GM10266 (cell line): ENCODE measurements around the gene MAVS.
A peak's percentile ranks its signal among the peaks of the same experiment; 100 is the strongest.

Experiments
- DNase-seq: peaks from one replicate; pipeline ENCODE4 v3.0.0; 2012; ENCODE audit errors: extremely low spot score
- CTCF ChIP-seq: IDR thresholded peaks from 2 replicates; pipeline ENCODE4 v1.5.1; 2012; ENCODE audit warnings: mild to moderate bottlenecking, low read depth; ENCODE audit not compliant: control insufficient read depth, insufficient read depth; ENCODE audit errors: missing control alignments

Gene MAVS

GRCh38 chr20:3900187-3900604 lies 53.6 kb downstream of the MAVS start:
- no peak for TF ChIP-seq CTCF

GRCh38 chr20:3901028-3901705 lies 54.5 kb downstream of the MAVS start:
- no peak for DNase-seq
- TF ChIP-seq CTCF: no peak

More at GRCh38 chr20:3900187-3900604, 53.6 kb downstream of the MAVS start:
- DNase-seq: no peak

- no peak for DNase-seq
- no peak for TF ChIP-seq CTCF
These were observed 55.2 kb downstream of the MAVS start for GRCh38 chr20:3901706-3902440.

GRCh38 chr20:3902446-3902845 lies 55.8 kb downstream of the MAVS start:
- no peak for DNase-seq
- no peak for TF ChIP-seq CTCF

- DNase-seq: no peak
- no peak for TF ChIP-seq CTCF
These were observed 57.6 kb downstream of the MAVS start for GRCh38 chr20:3904224-3904623.

GRCh38 chr20:3904857-3905256 lies 58.2 kb downstream of the MAVS start:
- no peak for TF ChIP-seq CTCF
- DNase-seq: no peak

- peak; percentile 50 for DNase-seq
These were observed 60.4 kb downstream of the MAVS start for GRCh38 chr20:3906744-3907721.
